ENCODE measurements around the gene AXDND1.

AXDND1 gene

GRCh38 chr1:179548666-179549367, 183.0 kb downstream of the AXDND1 start:
- DNase-seq: no peak
- no peak for TF ChIP-seq GATA1 (IDR thresholded peaks at IDR 0.05; ENCODE audit: low read depth, low read length)
- TF ChIP-seq POLR2A (IDR thresholded peaks at IDR 0.05; ENCODE audit: low read length): no peak

- TF ChIP-seq GATA1 (IDR thresholded peaks at IDR 0.05; ENCODE audit: low read depth, low read length) (no peak), POLR2A (IDR thresholded peaks at IDR 0.05; ENCODE audit: low read length) (no peak)
- no peak for DNase-seq
These were observed 183.6 kb downstream of the AXDND1 start for GRCh38 chr1:179549368-179549700.

DNA sequence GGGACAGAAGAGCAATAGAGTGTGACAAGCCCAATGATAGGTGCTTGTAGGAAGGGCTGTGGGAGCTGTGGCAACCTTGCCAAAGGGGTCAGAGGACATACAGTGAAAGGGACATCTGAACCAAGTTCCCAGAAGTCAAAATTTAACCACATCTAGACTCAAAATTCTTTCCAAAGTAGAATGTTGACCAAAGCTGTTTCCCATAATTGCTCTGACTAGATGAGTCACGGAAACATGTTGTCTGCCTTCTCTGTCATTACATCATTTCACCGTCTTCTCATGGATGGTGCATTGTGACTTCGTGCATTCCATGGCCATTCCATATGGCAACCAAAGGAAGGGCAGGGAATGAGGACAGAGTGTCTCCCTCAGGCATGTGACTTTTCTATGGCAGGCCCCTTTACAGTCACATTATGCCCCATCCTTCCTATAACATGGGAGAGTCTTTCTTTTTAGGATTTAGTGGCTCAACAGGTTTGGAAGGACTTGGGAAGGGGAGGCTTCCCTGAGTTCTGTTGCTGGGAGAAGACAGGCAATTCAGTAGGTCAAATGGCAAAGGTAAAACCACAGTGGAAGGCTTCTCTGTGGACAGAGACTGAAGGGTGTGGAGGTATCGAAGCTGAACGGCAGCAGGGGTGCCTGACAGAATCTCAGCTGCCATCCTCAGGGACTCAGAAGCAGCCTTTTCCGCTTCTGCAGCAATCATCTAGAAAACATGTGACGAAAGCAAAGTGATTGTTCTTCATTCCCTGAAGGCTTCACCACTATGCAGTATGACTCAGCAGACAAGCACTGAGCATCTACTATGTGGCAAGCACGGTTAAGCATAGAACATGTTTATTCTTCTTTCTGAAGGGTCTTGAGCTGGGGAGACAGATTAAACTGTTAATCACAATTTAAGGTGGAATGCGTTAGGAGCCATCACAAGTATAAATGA, 185.2 kb downstream of the AXDND1 start:
- DNase-seq: no peak
- no peak for TF ChIP-seq GATA1 (IDR thresholded peaks at IDR 0.05; ENCODE audit: low read depth, low read length)
- no peak for TF ChIP-seq POLR2A (IDR thresholded peaks at IDR 0.05; ENCODE audit: low read length)

DNA sequence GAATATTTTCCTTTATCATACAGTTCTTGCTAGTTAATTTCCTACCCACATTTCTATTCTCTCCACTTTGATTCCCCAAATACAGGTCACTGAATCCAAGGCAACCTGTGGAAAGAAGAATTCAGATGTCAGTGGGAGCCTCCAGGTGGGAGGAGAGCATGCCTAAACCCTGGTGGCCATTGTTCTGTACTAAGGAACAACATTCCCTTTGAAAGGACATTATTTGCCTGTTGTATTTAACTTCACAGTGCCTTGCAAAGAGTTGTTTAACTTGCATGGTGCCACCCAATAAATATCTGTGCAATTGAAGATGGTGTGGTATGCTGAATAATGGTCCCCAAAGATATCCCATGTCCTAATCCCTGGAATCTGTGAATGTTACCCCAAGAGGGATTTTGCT, 188.7 kb downstream of the AXDND1 start:
- DNase-seq: no peak
- TF ChIP-seq POLR2A (IDR thresholded peaks at IDR 0.05; ENCODE audit: low read length) (no peak), GATA1 (IDR thresholded peaks at IDR 0.05; ENCODE audit: low read depth, low read length) (no peak)

- DNase-seq: no peak
- TF ChIP-seq POLR2A (IDR thresholded peaks at IDR 0.05; ENCODE audit: low read length) (no peak), GATA1 (IDR thresholded peaks at IDR 0.05; ENCODE audit: low read depth, low read length) (no peak)
These were observed 192.3 kb downstream of the AXDND1 start for GRCh38 chr1:179558078-179558477.

- DNase-seq: no peak
- TF ChIP-seq POLR2A (IDR thresholded peaks at IDR 0.05; ENCODE audit: low read length) (no peak), GATA1 (IDR thresholded peaks at IDR 0.05; ENCODE audit: low read depth, low read length) (no peak)
These were observed 209.9 kb downstream of the AXDND1 start, which contains the start of gene NPHS2 for GRCh38 chr1:179575497-179576314. TSS of gene NPHS2 (minus strand) at chr1:179575948. CDS start at chr1:179575864, 84 bp downstream.

GRCh38 chr1:179576509-179576908, 210.7 kb downstream of the AXDND1 start:
- TF ChIP-seq GATA1 (IDR thresholded peaks at IDR 0.05; ENCODE audit: low read depth, low read length) (no peak), POLR2A (IDR thresholded peaks at IDR 0.05; ENCODE audit: low read length) (no peak)
- DNase-seq: no peak

GRCh38 chr1:179583771-179584320, 218.1 kb downstream of the AXDND1 start:
- TF ChIP-seq POLR2A (IDR thresholded peaks at IDR 0.05; ENCODE audit: low read length): no peak
- TF ChIP-seq GATA1 (IDR thresholded peaks at IDR 0.05; ENCODE audit: low read depth, low read length): no peak
- no peak for DNase-seq

GRCh38 chr1:179586107-179586823, 220.5 kb downstream of the AXDND1 start:
- DNase-seq: peak; percentile 18 to 26
- TF ChIP-seq GATA1 (IDR thresholded peaks at IDR 0.05; ENCODE audit: low read depth, low read length): no peak
- TF ChIP-seq POLR2A (IDR thresholded peaks at IDR 0.05; ENCODE audit: low read length): no peak

GRCh38 chr1:179587336-179587735, 221.6 kb downstream of the AXDND1 start:
- DNase-seq: no peak
- TF ChIP-seq POLR2A (IDR thresholded peaks at IDR 0.05; ENCODE audit: low read length) (no peak), GATA1 (IDR thresholded peaks at IDR 0.05; ENCODE audit: low read depth, low read length) (no peak)

DNA sequence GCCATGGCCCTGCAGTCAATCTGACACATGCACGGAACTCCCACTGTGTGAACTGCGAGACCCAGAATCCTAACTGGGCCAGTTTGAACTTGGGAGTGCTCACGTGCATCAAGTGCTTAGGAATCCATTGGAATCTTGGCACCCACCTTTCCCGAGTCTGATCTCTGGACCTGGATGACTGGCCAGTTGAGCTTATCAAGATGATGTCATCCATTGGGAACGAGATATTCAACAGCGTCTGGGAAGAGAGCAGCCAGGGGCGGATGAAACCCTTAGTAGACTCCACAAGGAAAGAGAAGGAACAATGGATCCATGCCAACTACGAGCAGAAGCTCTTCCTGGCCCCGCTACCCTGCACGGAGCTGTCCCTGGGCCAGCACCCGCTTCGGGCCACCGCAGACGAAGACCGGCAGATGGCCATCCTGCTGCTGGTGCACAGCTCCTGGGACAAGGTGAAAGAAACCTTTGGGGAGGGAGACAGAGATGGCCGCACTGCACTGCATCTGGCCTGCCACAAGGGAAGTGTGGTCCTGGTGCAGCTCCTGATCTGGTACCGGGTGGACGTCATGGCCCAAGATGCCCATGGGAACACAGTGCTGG, 222.8 kb downstream of the AXDND1 start:
- no peak for DNase-seq
- TF ChIP-seq POLR2A (IDR thresholded peaks at IDR 0.05; ENCODE audit: low read length) (no peak), GATA1 (IDR thresholded peaks at IDR 0.05; ENCODE audit: low read depth, low read length) (no peak)

- no peak for DNase-seq
- no peak for TF ChIP-seq POLR2A (IDR thresholded peaks at IDR 0.05; ENCODE audit: low read length)
These were observed 223.7 kb downstream of the AXDND1 start for GRCh38 chr1:179589509-179589908.

- no peak for DNase-seq
- TF ChIP-seq POLR2A (IDR thresholded peaks at IDR 0.05; ENCODE audit: low read length) (no peak), GATA1 (IDR thresholded peaks at IDR 0.05; ENCODE audit: low read depth, low read length) (no peak)
These were observed 224.9 kb downstream of the AXDND1 start for GRCh38 chr1:179590671-179591070.

All from erythroblast (primary cell).